Effector memory CD4-positive, alpha-beta T cell (primary cell): ENCODE results near the gene VPS11.

Experiments used
- DNase-seq, 3 donors: peaks; one replicate each; pipeline ENCODE4 v3.0.0-alpha.2; 2020
- H3K27ac ChIP-seq: 2 replicates; pipeline ENCODE4 v1.7.0; 2013; ENCODE audit warnings: mild to moderate bottlenecking, low read length, moderate library complexity; ENCODE audit not compliant: insufficient read depth, poor library complexity, severe bottlenecking
- H3K27me3 ChIP-seq: replicated peaks from 2 replicates; pipeline ENCODE4 v1.7.0; 2013; ENCODE audit warnings: mild to moderate bottlenecking, low read length; ENCODE audit not compliant: insufficient read depth, control insufficient read depth, poor library complexity, severe bottlenecking
- H3K36me3 ChIP-seq: 2 replicates; pipeline ENCODE4 v1.7.0; 2013; ENCODE audit warnings: mild to moderate bottlenecking, low read length, moderate library complexity; ENCODE audit not compliant: control insufficient read depth, insufficient read depth
- H3K4me1 ChIP-seq: 2 replicates; pipeline ENCODE4 v1.7.0; 2013; ENCODE audit warnings: low read length, mild to moderate bottlenecking; ENCODE audit not compliant: control insufficient read depth, insufficient read depth, poor library complexity, severe bottlenecking
- H3K4me3 ChIP-seq: 2 replicates; pipeline ENCODE4 v1.7.0; 2013; ENCODE audit warnings: low read length, low read depth, mild to moderate bottlenecking; ENCODE audit not compliant: insufficient read depth, poor library complexity, severe bottlenecking
- H3K9me3 ChIP-seq: 2 replicates; pipeline ENCODE4 v1.7.0; 2013; ENCODE audit warnings: mild to moderate bottlenecking, low read length, moderate library complexity; ENCODE audit not compliant: control insufficient read depth

The VPS11 gene

DNA sequence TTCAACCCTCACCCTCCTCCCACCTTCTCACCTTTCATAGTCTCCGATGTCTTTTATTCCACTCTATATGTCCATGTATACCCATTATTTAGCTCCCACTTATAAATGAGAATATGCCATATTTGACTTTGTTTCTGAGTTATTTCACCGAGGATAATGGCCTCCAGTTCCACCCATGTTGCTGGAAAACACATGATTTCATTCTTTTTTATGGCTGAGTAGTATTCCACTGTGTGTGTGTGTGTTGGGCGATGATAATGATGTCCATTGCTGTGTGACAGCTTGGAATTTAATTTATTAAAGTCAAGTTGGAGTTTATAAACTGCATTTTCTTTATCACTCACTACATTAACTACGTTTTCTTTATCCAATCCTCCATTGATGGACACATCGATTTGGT lies 50.6 kb downstream of the VPS11 start:
- H3K27me3 ChIP-seq = no peaks in the 10 kb centered on the region
- H3K4me1 ChIP-seq = peaks cover 35% of the 10 kb centered on the region
- no peak for DNase-seq
- H3K36me3 ChIP-seq = peaks cover 14% of the 10 kb centered on the region
- H3K4me3 ChIP-seq = no peak overlapping the region
- H3K27ac ChIP-seq = no peak overlapping the region
- no peaks in the 10 kb centered on the region for H3K9me3 ChIP-seq

- no peak for DNase-seq
- H3K4me1 ChIP-seq = peaks cover 35% of the 10 kb centered on the region
- no peaks in the 10 kb centered on the region for H3K9me3 ChIP-seq
- H3K4me3 ChIP-seq = no peak overlapping the region
- no peaks in the 10 kb centered on the region for H3K27me3 ChIP-seq
- H3K27ac ChIP-seq = no peak overlapping the region
- H3K36me3 ChIP-seq = peaks cover 14% of the 10 kb centered on the region
Observed at GRCh38 chr11:119118946-119119345, 51.3 kb downstream of the VPS11 start.

DNA sequence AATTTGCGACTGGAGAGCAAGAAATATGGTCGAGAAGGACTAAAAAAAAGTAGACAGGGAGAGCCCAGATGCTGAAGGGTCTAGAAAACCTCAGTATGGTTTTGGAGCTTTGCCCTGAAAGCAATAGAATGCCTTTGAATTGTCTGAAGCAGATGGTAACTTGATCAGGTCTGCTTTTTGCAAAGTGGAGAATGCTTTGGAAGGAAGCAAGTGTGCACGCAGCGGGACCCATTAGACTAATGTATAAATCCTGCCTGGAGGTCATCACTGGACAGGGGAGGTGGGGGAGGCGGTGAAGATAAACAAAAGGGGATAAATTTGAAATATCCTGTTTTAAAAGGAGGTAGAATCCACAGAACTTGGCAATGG lies 53.0 kb downstream of the VPS11 start:
- H3K27me3 ChIP-seq = no peaks in the 10 kb centered on the region
- H3K4me1 ChIP-seq = peaks cover 22% of the 10 kb centered on the region
- no peaks in the 10 kb centered on the region for H3K9me3 ChIP-seq
- H3K4me3 ChIP-seq = peak overlapping the region; percentile 46
- no peak for DNase-seq
- H3K36me3 ChIP-seq = peaks cover 11% of the 10 kb centered on the region
- peak overlapping the region; percentile 71 for H3K27ac ChIP-seq

- H3K9me3 ChIP-seq = no peaks in the 10 kb centered on the region
- peak within 1 kb of the TSS; percentile 76 for H3K27ac ChIP-seq
- H3K4me3 ChIP-seq = peak within 1 kb of the TSS; percentile 81
- H3K27me3 ChIP-seq = no peaks in the 10 kb centered on the region
- DNase-seq = peak; percentile 99 to 100 (median 100)
- peaks cover 17% of the 10 kb centered on the region for H3K4me1 ChIP-seq
- peaks cover 11% of the 10 kb centered on the region for H3K36me3 ChIP-seq
Observed at GRCh38 chr11:119121008-119121810, 53.6 kb downstream of the VPS11 start, which contains the start of gene HINFP. HINFP (plus strand) TSS chr11:119121580; CDS start chr11:119126945, 5,365 bp downstream.

- peak overlapping the region; percentile 81 for H3K4me3 ChIP-seq
- peak overlapping the region; percentile 76 for H3K27ac ChIP-seq
- peaks cover 14% of the 10 kb centered on the region for H3K4me1 ChIP-seq
- no peak for DNase-seq
- H3K9me3 ChIP-seq = no peaks in the 10 kb centered on the region
- peaks cover 11% of the 10 kb centered on the region for H3K36me3 ChIP-seq
- H3K27me3 ChIP-seq = no peaks in the 10 kb centered on the region
Observed at GRCh38 chr11:119121811-119122124, 54.1 kb downstream of the VPS11 start.

GRCh38 chr11:119125821-119126220 lies 58.2 kb downstream of the VPS11 start:
- Histone ChIP-seq H3K27ac (no peak overlapping the region), H3K4me3 (no peak overlapping the region), H3K4me1 (peaks cover 10% of the 10 kb centered on the region), H3K9me3 (no peaks in the 10 kb centered on the region), H3K27me3 (no peaks in the 10 kb centered on the region), H3K36me3 (peaks cover 22% of the 10 kb centered on the region)
- no peak for DNase-seq

- Histone ChIP-seq H3K9me3 (no peaks in the 10 kb centered on the region), H3K4me3 (no peak overlapping the region), H3K27me3 (no peaks in the 10 kb centered on the region), H3K36me3 (peaks cover 28% of the 10 kb centered on the region), H3K4me1 (peaks cover 9% of the 10 kb centered on the region), H3K27ac (no peak overlapping the region)
- no peak for DNase-seq
Observed at GRCh38 chr11:119126675-119127268, 59.2 kb downstream of the VPS11 start.

GRCh38 chr11:119130662-119131061 lies 63.0 kb downstream of the VPS11 start:
- no peak overlapping the region for H3K27ac ChIP-seq

More at GRCh38 chr11:119130662-119131061, 63.0 kb downstream of the VPS11 start:
- no peaks in the 10 kb centered on the region for H3K9me3 ChIP-seq
- H3K27me3 ChIP-seq = no peaks in the 10 kb centered on the region
- no peak overlapping the region for H3K4me3 ChIP-seq
- DNase-seq = no peak
- H3K4me1 ChIP-seq = no peaks in the 10 kb centered on the region
- H3K36me3 ChIP-seq = peaks cover 42% of the 10 kb centered on the region
